ENCODE results near the gene DIP2C. TPM values are rescaled to one million over a fixed set of nuclear protein-coding genes. Genes with fewer than 3 reads are reported as not detected.

Gene DIP2C
- total and polyA plus RNA-seq, 3 donors from 2014 or later: 14.9 to 43.4 (median 30.1) TPM

DNA sequence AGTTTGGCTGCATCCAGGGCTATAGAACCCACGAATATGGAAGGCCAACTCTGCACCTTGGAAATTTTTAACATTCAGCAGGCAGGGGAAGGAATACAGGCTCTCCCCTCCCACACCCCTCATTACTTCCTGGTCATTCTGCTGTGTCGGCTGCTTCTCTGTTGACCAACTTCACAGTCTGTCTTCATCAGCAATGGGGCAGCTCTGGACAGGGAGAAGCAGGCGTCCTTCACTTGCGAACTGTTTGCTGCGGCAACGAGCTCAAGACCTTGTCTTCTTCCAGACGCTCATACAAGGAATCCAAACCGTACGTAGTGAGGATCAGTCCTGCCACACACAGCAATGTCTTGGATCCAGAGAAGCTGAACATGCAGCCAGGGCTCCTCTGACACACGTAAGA lies 192.2 kb downstream of the DIP2C start:
- Histone ChIP-seq H3K4me1 (peaks cover 13% of the 10 kb centered on the region), H3K4me3 (no peak overlapping the region), H3K27me3 (no peaks in the 10 kb centered on the region), H3K9me3 (no peaks in the 10 kb centered on the region), H3K36me3 (ENCODE audit: low read depth, missing control alignments) (no peaks in the 10 kb centered on the region), H3K27ac (no peak overlapping the region)
- intact Hi-C loops (cut with DNase I; ENCODE audit: low total_unique reads): no loop called here
- 92 to 96% methylated on average over 10 of the region's 10 CpGs for WGBS, 2 donors
- no peak for TF ChIP-seq CTCF (IDR thresholded peaks at IDR 0.05)
- TF ChIP-seq POLR2A (IDR thresholded peaks at IDR 0.05): no peak
- no peak for DNase-seq

DNA sequence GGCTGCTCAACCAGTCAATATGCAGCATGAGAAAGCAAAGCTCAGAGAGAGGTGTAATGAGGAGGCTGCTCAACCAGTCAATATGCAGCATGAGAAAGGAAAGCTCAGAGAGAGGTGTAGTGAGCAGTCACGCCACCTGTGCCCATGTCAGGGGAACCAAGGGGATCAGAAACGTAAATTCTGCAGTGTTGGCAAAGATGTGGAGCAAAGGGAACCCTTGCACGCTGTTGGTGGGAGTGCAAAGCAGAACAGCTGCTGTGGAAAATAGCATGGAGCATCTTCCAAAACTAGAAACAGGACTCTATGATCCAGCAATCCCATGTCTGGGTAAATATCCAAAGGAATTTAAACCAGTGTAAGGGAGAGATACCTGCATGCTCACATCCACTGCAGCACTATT lies 194.9 kb downstream of the DIP2C start:
- Histone ChIP-seq H3K27me3 (no peaks in the 10 kb centered on the region), H3K4me1 (peaks cover 13% of the 10 kb centered on the region), H3K4me3 (no peak overlapping the region), H3K36me3 (ENCODE audit: low read depth, missing control alignments) (no peaks in the 10 kb centered on the region), H3K9me3 (no peaks in the 10 kb centered on the region), H3K27ac (no peak overlapping the region)
- intact Hi-C loops (cut with DNase I; ENCODE audit: low total_unique reads): no loop called here
- TF ChIP-seq POLR2A (IDR thresholded peaks at IDR 0.05) (no peak), CTCF (IDR thresholded peaks at IDR 0.05) (no peak)
- 84 to 87% methylated on average over 3 of the region's 3 CpGs for WGBS, 2 donors
- no peak for DNase-seq

DNA sequence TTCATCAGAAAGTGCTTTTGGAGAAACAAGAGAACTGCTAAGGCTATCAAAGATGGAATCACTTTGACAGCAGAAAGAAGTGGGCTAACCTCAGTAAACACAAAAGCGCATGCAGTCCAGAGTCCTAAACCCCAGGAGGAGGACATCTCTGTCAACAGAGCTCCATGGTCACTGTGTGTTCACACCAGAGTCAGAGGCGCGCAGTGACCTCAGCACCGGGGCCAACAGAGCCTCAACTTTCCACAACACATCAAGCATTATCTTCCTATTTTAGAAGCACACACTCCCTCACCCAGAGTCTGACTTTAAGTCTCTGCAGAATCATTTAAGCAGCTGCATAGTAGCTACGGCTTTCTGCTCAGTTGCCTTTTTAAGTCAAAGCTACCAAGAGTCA lies 195.3 kb downstream of the DIP2C start:
- DNase-seq: no peak
- no peaks in the 10 kb centered on the region for H3K27me3 ChIP-seq
- H3K4me3 ChIP-seq: no peak overlapping the region
- intact Hi-C loops (cut with DNase I; ENCODE audit: low total_unique reads): no loop called here
- no peaks in the 10 kb centered on the region for H3K36me3 ChIP-seq (ENCODE audit: low read depth, missing control alignments)
- TF ChIP-seq CTCF (IDR thresholded peaks at IDR 0.05) (no peak), POLR2A (IDR thresholded peaks at IDR 0.05) (no peak)
- H3K4me1 ChIP-seq: peaks cover 13% of the 10 kb centered on the region
- no peaks in the 10 kb centered on the region for H3K9me3 ChIP-seq
- 78 to 93% methylated on average over 1 to 5 of the region's 5 CpGs for WGBS, 2 donors
- no peak overlapping the region for H3K27ac ChIP-seq

DNA sequence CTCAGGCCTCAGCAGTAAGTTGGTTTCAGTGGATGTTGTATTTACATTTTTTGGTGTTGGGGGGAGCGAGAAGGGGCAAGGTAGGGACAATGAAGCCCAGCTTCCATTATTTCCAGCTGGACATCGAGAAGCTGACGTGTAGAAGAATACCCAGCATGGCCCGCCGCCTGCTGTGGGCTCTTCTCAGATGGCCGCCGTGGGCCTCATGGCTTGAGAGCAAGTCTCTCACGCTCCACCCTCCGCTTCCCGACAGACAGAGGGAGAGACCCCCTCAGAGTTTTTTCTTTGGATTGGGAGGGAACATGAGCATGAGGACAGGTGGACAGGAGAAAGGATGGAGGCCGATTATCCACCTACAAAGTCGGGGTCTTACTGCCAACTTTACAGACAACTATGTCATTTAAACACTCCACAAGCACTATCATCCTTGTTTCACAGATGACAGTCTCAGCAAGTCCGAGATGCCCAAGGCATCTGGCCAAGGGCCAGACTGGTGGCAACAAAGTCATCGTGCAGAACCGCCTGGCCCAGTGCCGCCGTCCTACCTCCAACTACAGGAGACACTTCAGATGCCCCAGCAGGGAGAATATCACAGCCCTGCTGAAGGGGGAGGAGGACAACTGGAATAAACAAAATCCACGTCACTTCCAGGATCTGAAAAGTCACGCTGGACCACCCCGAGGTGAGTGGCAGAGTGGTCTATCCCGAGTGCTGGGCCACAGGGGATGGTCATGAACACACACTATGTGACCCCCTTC lies 195.9 kb downstream of the DIP2C start:
- Histone ChIP-seq H3K36me3 (ENCODE audit: low read depth, missing control alignments) (no peaks in the 10 kb centered on the region), H3K4me1 (peaks cover 13% of the 10 kb centered on the region), H3K4me3 (no peak overlapping the region), H3K9me3 (no peaks in the 10 kb centered on the region), H3K27ac (no peak overlapping the region), H3K27me3 (no peaks in the 10 kb centered on the region)
- intact Hi-C loops (cut with DNase I; ENCODE audit: low total_unique reads): no loop called here
- WGBS, 2 donors: 87 to 97% methylated on average over 16 to 21 of the region's 21 CpGs
- DNase-seq: no peak
- no peak for TF ChIP-seq CTCF (IDR thresholded peaks at IDR 0.05)
- TF ChIP-seq POLR2A (IDR thresholded peaks at IDR 0.05): no peak

- no peak for DNase-seq
- no peak overlapping the region for H3K27ac ChIP-seq
- no peaks in the 10 kb centered on the region for H3K9me3 ChIP-seq
- TF ChIP-seq POLR2A (IDR thresholded peaks at IDR 0.05): no peak
- no peak for TF ChIP-seq CTCF (IDR thresholded peaks at IDR 0.05)
- intact Hi-C loops (cut with DNase I; ENCODE audit: low total_unique reads): no loop called here
- no peaks in the 10 kb centered on the region for H3K36me3 ChIP-seq (ENCODE audit: low read depth, missing control alignments)
- H3K4me3 ChIP-seq: no peak overlapping the region
- peaks cover 6% of the 10 kb centered on the region for H3K4me1 ChIP-seq
- no peaks in the 10 kb centered on the region for H3K27me3 ChIP-seq
- WGBS, 2 donors: 85 to 86% methylated on average over 10 of the region's 10 CpGs
Observed at GRCh38 chr10:492836-493235, 196.6 kb downstream of the DIP2C start.

All from testis (tissue), 3 donors.